Nephron progenitor cell (in vitro differentiated cells): Measurements from ENCODE around the gene SLC4A2.

Experiments used
- DNase-seq: peaks from one replicate; pipeline ENCODE4 v3.0.0; 2021
- H3K27ac Mint-ChIP-seq: 2 replicates; pipeline ENCODE4 v1.8.0; 2021; ENCODE audit warnings: mild to moderate bottlenecking, moderate library complexity, mixed read lengths
- H3K27me3 Mint-ChIP-seq: 2 replicates; pipeline ENCODE4 v1.8.0; 2021; ENCODE audit warnings: mild to moderate bottlenecking, low read depth, mixed read lengths; ENCODE audit not compliant: poor library complexity
- H3K36me3 Mint-ChIP-seq: 2 replicates; pipeline ENCODE4 v1.8.0; 2021; ENCODE audit warnings: low read depth, mixed read lengths
- H3K4me1 Mint-ChIP-seq: 2 replicates; pipeline ENCODE4 v1.8.0; 2021; ENCODE audit warnings: mixed read lengths
- H3K4me3 Mint-ChIP-seq: 2 replicates; pipeline ENCODE4 v1.8.0; 2021; ENCODE audit warnings: mild to moderate bottlenecking, moderate library complexity, mixed read lengths
- H3K9me3 Mint-ChIP-seq: 2 replicates; pipeline ENCODE4 v1.8.0; 2021; ENCODE audit warnings: mild to moderate bottlenecking, moderate library complexity, mixed read lengths
- CTCF ChIP-seq: fragments of 200-600 bp; sonication (generic); IDR thresholded peaks from 2 replicates; pipeline ENCODE4 v1.5.0; 2021; ENCODE audit warnings: antibody characterized with exemption

SLC4A2 gene

GRCh38 chr7:151032936-151033863 lies 26.2 kb upstream of the SLC4A2 start:
- no peak for TF ChIP-seq CTCF
- DNase-seq = no peak
- no peak overlapping the region for H3K4me3 Mint-ChIP-seq
- H3K36me3 Mint-ChIP-seq = no peaks in the 10 kb centered on the region
- no peaks in the 10 kb centered on the region for H3K9me3 Mint-ChIP-seq
- H3K27ac Mint-ChIP-seq = no peak overlapping the region
- no peaks in the 10 kb centered on the region for H3K27me3 Mint-ChIP-seq
- H3K4me1 Mint-ChIP-seq = peaks cover 9% of the 10 kb centered on the region

GRCh38 chr7:151033864-151034249 lies 25.5 kb upstream of the SLC4A2 start:
- DNase-seq = no peak

DNA sequence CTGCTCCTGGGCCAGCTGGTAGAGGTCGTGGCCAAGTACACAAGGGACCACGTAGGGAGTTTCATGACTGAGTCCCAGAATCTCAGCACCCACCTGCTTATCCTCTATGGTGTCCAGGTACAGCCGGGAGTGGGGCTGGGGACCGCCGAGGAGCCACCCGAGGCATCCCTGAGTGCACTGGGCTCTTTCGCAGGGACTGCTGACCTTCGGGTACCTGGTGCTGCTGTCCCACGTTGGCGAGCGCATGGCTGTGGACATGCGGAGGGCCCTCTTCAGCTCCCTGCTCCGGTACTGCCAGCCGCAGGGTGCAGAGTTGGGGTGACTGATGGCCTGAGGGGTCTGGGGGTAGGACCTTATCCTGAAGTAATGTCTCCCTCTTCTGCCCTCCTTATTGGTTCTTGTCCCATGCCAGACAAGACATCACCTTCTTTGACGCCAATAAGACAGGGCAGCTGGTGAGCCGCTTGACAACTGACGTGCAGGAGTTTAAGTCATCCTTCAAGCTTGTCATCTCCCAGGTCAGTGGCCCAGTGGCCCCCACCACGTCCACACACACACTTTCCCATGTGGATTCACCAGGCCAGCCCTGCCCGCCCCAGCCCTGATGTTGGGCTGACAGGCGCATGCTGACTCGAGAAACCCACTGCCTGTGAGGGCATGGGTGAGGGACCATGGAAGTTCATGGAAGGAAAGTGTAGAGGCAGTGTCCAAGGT lies 24.9 kb upstream of the SLC4A2 start:
- no peak overlapping the region for H3K27ac Mint-ChIP-seq
- peaks cover 10% of the 10 kb centered on the region for H3K4me1 Mint-ChIP-seq
- DNase-seq = no peak
- no peaks in the 10 kb centered on the region for H3K27me3 Mint-ChIP-seq
- no peaks in the 10 kb centered on the region for H3K9me3 Mint-ChIP-seq
- TF ChIP-seq CTCF = no peak
- no peaks in the 10 kb centered on the region for H3K36me3 Mint-ChIP-seq
- H3K4me3 Mint-ChIP-seq = no peak overlapping the region

More at GRCh38 chr7:151033864-151034249, 25.5 kb upstream of the SLC4A2 start:
- no peaks in the 10 kb centered on the region for H3K9me3 Mint-ChIP-seq
- peaks cover 9% of the 10 kb centered on the region for H3K4me1 Mint-ChIP-seq
- H3K27me3 Mint-ChIP-seq = no peaks in the 10 kb centered on the region
- H3K27ac Mint-ChIP-seq = no peak overlapping the region
- TF ChIP-seq CTCF = no peak
- H3K36me3 Mint-ChIP-seq = no peaks in the 10 kb centered on the region
- no peak overlapping the region for H3K4me3 Mint-ChIP-seq

- Mint-ChIP-seq H3K4me3 (no peak overlapping the region), H3K27ac (peak overlapping the region; percentile 78), H3K9me3 (no peaks in the 10 kb centered on the region), H3K27me3 (no peaks in the 10 kb centered on the region), H3K4me1 (peaks cover 17% of the 10 kb centered on the region), H3K36me3 (no peaks in the 10 kb centered on the region)
- no peak for DNase-seq
- no peak for TF ChIP-seq CTCF
These were observed 24.2 kb upstream of the SLC4A2 start for GRCh38 chr7:151035026-151035717.

GRCh38 chr7:151035902-151036301 lies 23.5 kb upstream of the SLC4A2 start:
- Mint-ChIP-seq H3K4me1 (peaks cover 17% of the 10 kb centered on the region), H3K27ac (peak overlapping the region; percentile 78), H3K36me3 (no peaks in the 10 kb centered on the region), H3K27me3 (peaks cover 5% of the 10 kb centered on the region), H3K9me3 (no peaks in the 10 kb centered on the region), H3K4me3 (no peak overlapping the region)
- no peak for DNase-seq
- TF ChIP-seq CTCF = no peak
